GM23338 (cell line): ENCODE results near the gene FRYL. TPM values are rescaled to one million over a fixed set of nuclear protein-coding genes. Genes with fewer than 3 reads are reported as not detected.

Experiments
- ATAC-seq: fragments of 200-7000 bp; cut with Tn5 transposase; 3 replicates; pipeline ENCODE4 v1.9.1; 2020
- DNase-seq: peaks from one replicate; pipeline ENCODE4 v3.0.0-alpha.2; 2015; ENCODE audit warnings: low spot score
- H2AFZ ChIP-seq: fragments of 200-600 bp; sonication (generic); 2 replicates; pipeline ENCODE4 v1.8.0; 2016; ENCODE audit warnings: antibody characterized with exemption, mild to moderate bottlenecking, moderate library complexity
- H3F3A ChIP-seq: fragments of 200-600 bp; sonication (generic); replicated peaks from 2 replicates; pipeline ENCODE4 v1.8.0; 2017; ENCODE audit warnings: antibody characterized with exemption, mixed run types, low read depth
- H3K27ac ChIP-seq: fragments of 200-600 bp; sonication (generic); 2 replicates; pipeline ENCODE4 v1.6.1; 2016; ENCODE audit warnings: low read depth
- H3K27me3 ChIP-seq: fragments of 200-600 bp; sonication (generic); 2 replicates; pipeline ENCODE4 v1.8.0; 2016; ENCODE audit warnings: mild to moderate bottlenecking, mixed run types, moderate library complexity; ENCODE audit not compliant: insufficient read depth
- H3K36me3 ChIP-seq: fragments of 200-600 bp; sonication (generic); 2 replicates; pipeline ENCODE4 v1.8.0; 2016; ENCODE audit warnings: mild to moderate bottlenecking; ENCODE audit not compliant: insufficient read depth
- H3K4me1 ChIP-seq: fragments of 200-600 bp; sonication (generic); 2 replicates; pipeline ENCODE4 v1.8.0; 2016; ENCODE audit warnings: mild to moderate bottlenecking, moderate library complexity; ENCODE audit not compliant: insufficient read depth
- H3K4me2 ChIP-seq: fragments of 200-600 bp; sonication (generic); 2 replicates; pipeline ENCODE4 v1.7.1; 2017; ENCODE audit warnings: mixed run types
- H3K4me3 ChIP-seq: fragments of 200-600 bp; sonication (generic); 2 replicates; pipeline ENCODE4 v1.6.1; 2016; ENCODE audit warnings: mixed run types
- H3K79me2 ChIP-seq: fragments of 200-600 bp; sonication (generic); replicated peaks from 2 replicates; pipeline ENCODE4 v1.8.0; 2017; ENCODE audit warnings: mild to moderate bottlenecking; ENCODE audit not compliant: insufficient read depth
- H3K9me2 ChIP-seq: fragments of 200-600 bp; sonication (generic); 2 replicates; pipeline ENCODE4 v1.8.0; 2017; ENCODE audit not compliant: insufficient read depth
- H4K20me1 ChIP-seq: fragments of 200-600 bp; sonication (generic); replicated peaks from 2 replicates; pipeline ENCODE4 v1.8.0; 2017; ENCODE audit warnings: mild to moderate bottlenecking; ENCODE audit not compliant: insufficient read depth
- H3K27ac Mint-ChIP-seq: 2 replicates; pipeline ENCODE4 v1.8.0; 2020; ENCODE audit warnings: inconsistent platforms, mild to moderate bottlenecking, moderate library complexity, mixed read lengths
- H3K27me3 Mint-ChIP-seq: 3 replicates; pipeline ENCODE4 v1.8.0; 2022; ENCODE audit warnings: low read depth, mild to moderate bottlenecking, moderate library complexity, mixed read lengths, inconsistent platforms; ENCODE audit not compliant: insufficient read depth, poor library complexity
- H3K36me3 Mint-ChIP-seq: 3 replicates; pipeline ENCODE4 v1.8.0; 2021; ENCODE audit warnings: low read depth, mild to moderate bottlenecking, inconsistent platforms, moderate library complexity, mixed read lengths
- H3K4me1 Mint-ChIP-seq: 3 replicates; pipeline ENCODE4 v1.8.0; 2020; ENCODE audit warnings: mild to moderate bottlenecking, inconsistent platforms, mixed read lengths
- H3K4me3 Mint-ChIP-seq: 3 replicates; pipeline ENCODE4 v1.8.0; 2021; ENCODE audit warnings: moderate library complexity, mild to moderate bottlenecking, inconsistent platforms, mixed read lengths
- H3K9me3 Mint-ChIP-seq: 3 replicates; pipeline ENCODE4 v1.8.0; 2020; ENCODE audit warnings: moderate library complexity, mild to moderate bottlenecking, inconsistent platforms, mixed read lengths
- EZH2 ChIP-seq: fragments of 200-600 bp; sonication (generic); IDR thresholded peaks from one replicate; pipeline ENCODE4 v1.8.0; 2017; ENCODE audit warnings: antibody characterized with exemption, mild to moderate bottlenecking, low read depth; ENCODE audit not compliant: unreplicated experiment
- POLR2AphosphoS5 ChIP-seq: IDR thresholded peaks from 2 replicates; pipeline ENCODE4 v1.6.1; 2016; ENCODE audit warnings: antibody characterized with exemption, low read depth
- polyA plus RNA-seq: library from polyadenylated mRNA; unstranded; fragments of >200 nt; fragmentation: Nextera tagmentation; extraction: Ambion mirVana; gene quantifications from 2 replicates; pipeline ENCODE4 v1.2.1, GENCODE V29; 2016
- total RNA-seq: library from RNA; depleted of rRNA; stranded (reverse); fragments of >200 nt; shearing (Covaris generic); gene quantifications from 2 replicates; pipeline ENCODE4 v1.2.3, GENCODE V29; 2014
- TF ChIP-seq, protein P1 (sequence below), 2 experiments: fragments of 200-600 bp in 1 of 2; sonication (generic) in 1 of 2; conservative IDR thresholded peaks; 2 replicates each; pipeline versions ENCODE4 v1.5.1 to v1.6.1; 2016 to 2017; ENCODE audit warnings: antibody characterized with exemption in 2 of 2, low read depth in 2 of 2, mild to moderate bottlenecking in 2 of 2, moderate library complexity in 1 of 2
- TF ChIP-seq, protein P2 (sequence below): IDR thresholded peaks from 2 replicates; pipeline ENCODE4 v1.6.1; 2016; ENCODE audit warnings: antibody characterized with exemption
- TF ChIP-seq, protein P3 (sequence below): IDR thresholded peaks from one replicate; pipeline ENCODE4 v1.6.1; 2018; ENCODE audit warnings: antibody characterized with exemption; ENCODE audit not compliant: unreplicated experiment

Gene FRYL
- total and polyA plus RNA-seq, 2 experiments from 2014 or later: 30.7 to 53.3 TPM

DNA sequence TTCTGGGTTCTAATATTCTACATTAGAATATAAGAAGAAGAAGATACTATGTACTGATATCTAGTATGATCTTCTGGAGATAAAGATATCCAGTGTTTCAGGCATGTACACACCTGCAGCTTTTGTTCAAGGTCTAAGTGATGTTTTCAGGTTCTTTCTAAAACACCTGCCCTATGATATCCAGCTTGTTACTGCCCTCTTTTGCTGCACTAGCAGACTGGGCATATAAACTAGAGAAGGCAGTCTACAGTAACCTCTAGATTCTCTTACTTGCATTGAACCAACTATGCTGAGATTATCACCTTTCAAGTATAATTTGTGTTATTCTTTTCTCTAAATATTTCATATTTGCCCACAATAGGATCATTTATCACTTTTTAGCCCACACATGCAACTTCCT, 1.9 kb upstream of the FRYL start:
- Histone ChIP-seq H3K4me3 (no peak overlapping the region), H3K27ac (no peak overlapping the region), H3K4me1 (peaks cover 18% of the 10 kb centered on the region; the same call in 1 of the 2 replicates), H3F3A (no peaks in the 10 kb centered on the region), H4K20me1 (peaks cover 10% of the 10 kb centered on the region; the same call in 1 of the 2 replicates), H3K9me2 (no peaks in the 10 kb centered on the region), H3K79me2 (peaks cover 22% of the 10 kb centered on the region), H3K27me3 (no peaks in the 10 kb centered on the region), H3K36me3 (no peaks in the 10 kb centered on the region), H2AFZ (peak overlapping the region; percentile 6), H3K4me2 (no peak overlapping the region)
- DNase-seq (no peak), ATAC-seq (no peak)
- H3K9me3 Mint-ChIP-seq: no peaks in the 10 kb centered on the region; the same call in 2 of the 3 replicates
- no peak overlapping the region for H3K27ac Mint-ChIP-seq
- peaks cover 2% of the 10 kb centered on the region for H3K27me3 Mint-ChIP-seq
- peaks cover 3% of the 10 kb centered on the region; the same call in 1 of the 3 replicates for H3K36me3 Mint-ChIP-seq
- TF ChIP-seq, protein P1, sequence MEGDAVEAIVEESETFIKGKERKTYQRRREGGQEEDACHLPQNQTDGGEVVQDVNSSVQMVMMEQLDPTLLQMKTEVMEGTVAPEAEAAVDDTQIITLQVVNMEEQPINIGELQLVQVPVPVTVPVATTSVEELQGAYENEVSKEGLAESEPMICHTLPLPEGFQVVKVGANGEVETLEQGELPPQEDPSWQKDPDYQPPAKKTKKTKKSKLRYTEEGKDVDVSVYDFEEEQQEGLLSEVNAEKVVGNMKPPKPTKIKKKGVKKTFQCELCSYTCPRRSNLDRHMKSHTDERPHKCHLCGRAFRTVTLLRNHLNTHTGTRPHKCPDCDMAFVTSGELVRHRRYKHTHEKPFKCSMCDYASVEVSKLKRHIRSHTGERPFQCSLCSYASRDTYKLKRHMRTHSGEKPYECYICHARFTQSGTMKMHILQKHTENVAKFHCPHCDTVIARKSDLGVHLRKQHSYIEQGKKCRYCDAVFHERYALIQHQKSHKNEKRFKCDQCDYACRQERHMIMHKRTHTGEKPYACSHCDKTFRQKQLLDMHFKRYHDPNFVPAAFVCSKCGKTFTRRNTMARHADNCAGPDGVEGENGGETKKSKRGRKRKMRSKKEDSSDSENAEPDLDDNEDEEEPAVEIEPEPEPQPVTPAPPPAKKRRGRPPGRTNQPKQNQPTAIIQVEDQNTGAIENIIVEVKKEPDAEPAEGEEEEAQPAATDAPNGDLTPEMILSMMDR (conservative IDR thresholded peaks at IDR 0.05; ENCODE audit: low read depth in 2 of 2): 0 out of 4 replicates have a peak, but pooled peaks of 1 of the 2 experiments have one; percentile 6
- TF ChIP-seq, protein P2, sequence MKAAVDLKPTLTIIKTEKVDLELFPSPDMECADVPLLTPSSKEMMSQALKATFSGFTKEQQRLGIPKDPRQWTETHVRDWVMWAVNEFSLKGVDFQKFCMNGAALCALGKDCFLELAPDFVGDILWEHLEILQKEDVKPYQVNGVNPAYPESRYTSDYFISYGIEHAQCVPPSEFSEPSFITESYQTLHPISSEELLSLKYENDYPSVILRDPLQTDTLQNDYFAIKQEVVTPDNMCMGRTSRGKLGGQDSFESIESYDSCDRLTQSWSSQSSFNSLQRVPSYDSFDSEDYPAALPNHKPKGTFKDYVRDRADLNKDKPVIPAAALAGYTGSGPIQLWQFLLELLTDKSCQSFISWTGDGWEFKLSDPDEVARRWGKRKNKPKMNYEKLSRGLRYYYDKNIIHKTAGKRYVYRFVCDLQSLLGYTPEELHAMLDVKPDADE: no peak
- peaks cover 21% of the 10 kb centered on the region for H3K4me1 Mint-ChIP-seq
- no peak overlapping the region for H3K4me3 Mint-ChIP-seq

DNA sequence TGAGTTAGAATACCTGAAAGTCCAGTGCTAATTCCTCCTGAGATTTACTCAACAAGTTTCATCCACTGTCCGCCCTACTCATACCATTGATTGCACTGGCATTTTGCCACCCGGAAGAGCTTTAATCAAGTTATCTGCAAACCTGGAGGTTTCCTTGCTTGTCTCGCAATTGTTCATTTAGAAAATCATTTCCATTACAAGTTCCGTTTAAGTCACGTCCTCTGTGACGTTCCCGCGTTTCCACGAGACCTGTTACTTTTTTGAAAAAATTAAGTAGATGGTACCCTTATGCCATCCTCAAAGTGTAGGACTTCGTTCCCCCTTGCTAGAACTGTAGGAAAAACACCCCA, 761 bp upstream of the FRYL start:
- peak overlapping the region; percentile 93 for H3K4me3 Mint-ChIP-seq

More for the DNA sequence above, 761 bp upstream of the FRYL start:
- Histone ChIP-seq H3K27me3 (no peaks in the 10 kb centered on the region), H4K20me1 (peaks cover 12% of the 10 kb centered on the region; the same call in 1 of the 2 replicates), H3K27ac (peak overlapping the region; percentile 45), H3K79me2 (peaks cover 33% of the 10 kb centered on the region), H3K4me2 (peak overlapping the region; percentile 75), H3K9me2 (no peaks in the 10 kb centered on the region), H3K4me1 (peaks cover 24% of the 10 kb centered on the region; the same call in 1 of the 2 replicates), H3K36me3 (no peaks in the 10 kb centered on the region), H3K4me3 (peak overlapping the region; percentile 58), H2AFZ (peak overlapping the region; percentile 56), H3F3A (no peaks in the 10 kb centered on the region)
- DNase-seq: no peak
- TF ChIP-seq, protein P3, sequence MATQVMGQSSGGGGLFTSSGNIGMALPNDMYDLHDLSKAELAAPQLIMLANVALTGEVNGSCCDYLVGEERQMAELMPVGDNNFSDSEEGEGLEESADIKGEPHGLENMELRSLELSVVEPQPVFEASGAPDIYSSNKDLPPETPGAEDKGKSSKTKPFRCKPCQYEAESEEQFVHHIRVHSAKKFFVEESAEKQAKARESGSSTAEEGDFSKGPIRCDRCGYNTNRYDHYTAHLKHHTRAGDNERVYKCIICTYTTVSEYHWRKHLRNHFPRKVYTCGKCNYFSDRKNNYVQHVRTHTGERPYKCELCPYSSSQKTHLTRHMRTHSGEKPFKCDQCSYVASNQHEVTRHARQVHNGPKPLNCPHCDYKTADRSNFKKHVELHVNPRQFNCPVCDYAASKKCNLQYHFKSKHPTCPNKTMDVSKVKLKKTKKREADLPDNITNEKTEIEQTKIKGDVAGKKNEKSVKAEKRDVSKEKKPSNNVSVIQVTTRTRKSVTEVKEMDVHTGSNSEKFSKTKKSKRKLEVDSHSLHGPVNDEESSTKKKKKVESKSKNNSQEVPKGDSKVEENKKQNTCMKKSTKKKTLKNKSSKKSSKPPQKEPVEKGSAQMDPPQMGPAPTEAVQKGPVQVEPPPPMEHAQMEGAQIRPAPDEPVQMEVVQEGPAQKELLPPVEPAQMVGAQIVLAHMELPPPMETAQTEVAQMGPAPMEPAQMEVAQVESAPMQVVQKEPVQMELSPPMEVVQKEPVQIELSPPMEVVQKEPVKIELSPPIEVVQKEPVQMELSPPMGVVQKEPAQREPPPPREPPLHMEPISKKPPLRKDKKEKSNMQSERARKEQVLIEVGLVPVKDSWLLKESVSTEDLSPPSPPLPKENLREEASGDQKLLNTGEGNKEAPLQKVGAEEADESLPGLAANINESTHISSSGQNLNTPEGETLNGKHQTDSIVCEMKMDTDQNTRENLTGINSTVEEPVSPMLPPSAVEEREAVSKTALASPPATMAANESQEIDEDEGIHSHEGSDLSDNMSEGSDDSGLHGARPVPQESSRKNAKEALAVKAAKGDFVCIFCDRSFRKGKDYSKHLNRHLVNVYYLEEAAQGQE: no peak
- no peak for TF ChIP-seq POLR2AphosphoS5
- TF ChIP-seq EZH2: no peak
- H3K4me1 Mint-ChIP-seq: peaks cover 32% of the 10 kb centered on the region
- no peaks in the 10 kb centered on the region; the same call in 2 of the 3 replicates for H3K9me3 Mint-ChIP-seq
- peaks cover 2% of the 10 kb centered on the region for H3K27me3 Mint-ChIP-seq
- no peak for ATAC-seq
- peaks cover 3% of the 10 kb centered on the region; the same call in 1 of the 3 replicates for H3K36me3 Mint-ChIP-seq
- H3K27ac Mint-ChIP-seq: peak overlapping the region; percentile 93
